Measurements from ENCODE around the gene FAM162A.

DNA sequence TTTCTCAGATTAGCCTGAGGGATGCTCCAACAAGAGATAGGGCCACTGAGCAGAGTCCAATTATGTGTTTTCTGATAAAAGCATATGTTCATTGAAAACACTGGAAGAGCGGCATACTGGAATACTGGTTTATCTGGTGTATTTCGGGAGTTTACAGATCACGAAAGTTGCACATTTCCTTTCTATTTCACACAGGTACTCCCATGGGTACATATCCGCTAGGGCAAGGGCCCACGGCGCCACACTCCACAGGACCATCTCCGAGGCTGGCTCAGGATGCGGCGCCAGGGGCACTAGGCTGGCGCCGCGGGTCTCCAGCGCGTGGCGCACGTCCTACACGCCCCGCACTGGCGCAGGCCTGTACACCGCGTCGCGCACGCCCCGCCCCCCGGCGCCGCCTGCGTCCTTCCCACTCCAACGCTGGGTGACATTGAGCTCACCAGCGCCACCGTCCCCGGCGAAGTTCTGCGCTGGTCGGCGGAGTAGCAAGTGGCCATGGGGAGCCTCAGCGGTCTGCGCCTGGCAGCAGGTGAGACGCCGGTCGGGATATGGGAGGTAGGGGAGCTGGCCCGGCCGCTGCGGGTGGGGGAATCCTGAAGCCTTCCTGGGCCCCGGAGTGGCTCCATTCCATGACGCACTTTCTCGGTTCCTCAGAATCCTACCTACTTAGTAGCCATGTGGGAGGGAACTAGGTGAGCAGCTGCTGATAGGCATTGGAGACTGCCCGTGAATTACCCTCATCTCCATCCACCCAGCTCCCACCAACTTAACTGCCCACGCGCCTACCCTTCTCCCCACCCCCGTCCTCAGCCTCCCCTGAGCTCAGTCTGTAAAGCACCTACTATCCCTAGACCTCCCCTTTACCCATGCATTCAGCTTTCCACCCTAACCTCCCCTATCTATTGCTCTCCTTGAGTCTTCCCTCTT lies at the start of gene FAM162A:
- no peak for TF ChIP-seq EP300 (IDR thresholded peaks at IDR 0.05)
- TF ChIP-seq CTCF (IDR thresholded peaks at IDR 0.05) = peak in 3 of 4 experiments; percentile 58 to 78 (median 59)
- peak; percentile 91 for TF ChIP-seq POLR2AphosphoS5 (IDR thresholded peaks at IDR 0.05)
- TF ChIP-seq POLR2A (IDR thresholded peaks at IDR 0.05) = peak; percentile 87 to 89

Data from gastroesophageal sphincter (tissue), 3 donors.